ENCODE data around the gene ERICH6.

DNA sequence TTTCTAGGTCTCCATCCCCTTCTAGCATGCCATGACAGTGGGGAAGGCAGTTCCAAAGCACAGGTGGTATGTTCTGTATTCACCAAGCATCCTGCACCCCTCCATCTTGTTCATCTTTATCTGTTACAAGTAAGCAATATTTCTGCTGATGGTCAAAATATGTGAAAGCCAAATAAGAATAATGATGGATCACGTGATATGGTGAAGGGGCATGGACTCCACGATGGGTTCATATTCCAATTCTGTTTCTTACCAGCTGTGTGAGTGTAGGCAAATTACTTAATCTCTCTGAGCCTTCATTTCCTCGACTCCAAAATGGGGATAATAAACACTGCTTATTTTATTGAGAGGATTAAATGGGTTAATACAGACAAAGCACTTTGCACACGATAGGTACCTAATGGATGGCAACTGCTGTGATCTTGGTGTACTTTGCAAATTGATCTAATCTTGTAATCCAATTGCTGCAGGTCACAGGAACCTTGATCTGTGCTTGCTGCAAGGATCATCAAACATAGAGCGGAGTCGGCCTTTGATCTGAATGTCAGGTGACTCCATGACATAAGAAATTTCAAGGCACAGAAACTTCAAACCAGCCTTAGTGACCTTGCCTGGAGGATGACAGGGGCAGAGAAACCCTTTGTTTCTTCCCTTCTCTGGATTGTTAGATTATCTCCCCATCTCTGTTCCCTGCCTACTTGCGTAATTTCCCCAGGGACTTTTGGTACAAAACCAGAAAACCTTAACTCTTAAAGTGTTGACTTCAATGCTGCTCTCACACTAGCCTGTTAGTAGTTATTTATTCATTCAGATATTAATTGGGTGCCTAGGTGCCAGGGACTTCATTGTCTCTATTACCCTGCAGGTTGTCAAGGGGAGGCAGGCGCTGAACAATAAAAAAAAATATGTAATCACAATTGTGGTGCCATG lies 33.4 kb upstream of the ERICH6 start:
- no peak for TF ChIP-seq CSDC2 (CRISPR knock-in tag; IDR thresholded peaks at IDR 0.05)
- no peak for TF ChIP-seq ZFP3 (CRISPR knock-in tag; IDR thresholded peaks at IDR 0.05)
- TF ChIP-seq ESRRG (CRISPR knock-in tag; IDR thresholded peaks at IDR 0.05): no peak
- no peak for TF ChIP-seq GLIS3 (CRISPR knock-in tag; IDR thresholded peaks at IDR 0.05)
- TF ChIP-seq, protein P1, sequence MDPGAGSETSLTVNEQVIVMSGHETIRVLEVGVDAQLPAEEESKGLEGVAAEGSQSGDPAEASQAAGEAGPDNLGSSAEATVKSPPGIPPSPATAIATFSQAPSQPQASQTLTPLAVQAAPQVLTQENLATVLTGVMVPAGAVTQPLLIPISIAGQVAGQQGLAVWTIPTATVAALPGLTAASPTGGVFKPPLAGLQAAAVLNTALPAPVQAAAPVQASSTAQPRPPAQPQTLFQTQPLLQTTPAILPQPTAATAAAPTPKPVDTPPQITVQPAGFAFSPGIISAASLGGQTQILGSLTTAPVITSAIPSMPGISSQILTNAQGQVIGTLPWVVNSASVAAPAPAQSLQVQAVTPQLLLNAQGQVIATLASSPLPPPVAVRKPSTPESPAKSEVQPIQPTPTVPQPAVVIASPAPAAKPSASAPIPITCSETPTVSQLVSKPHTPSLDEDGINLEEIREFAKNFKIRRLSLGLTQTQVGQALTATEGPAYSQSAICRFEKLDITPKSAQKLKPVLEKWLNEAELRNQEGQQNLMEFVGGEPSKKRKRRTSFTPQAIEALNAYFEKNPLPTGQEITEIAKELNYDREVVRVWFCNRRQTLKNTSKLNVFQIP (CRISPR knock-in tag; IDR thresholded peaks at IDR 0.05; ENCODE audit: borderline replicate concordance, low read depth): no peak

All from SK-N-SH treated with all-trans-retinoic acid at 6 μM for 48 hours (cell line).